Fibroblast of lung (primary cell): ENCODE data around the gene CDPF1. TPM values are rescaled to one million over a fixed set of nuclear protein-coding genes. Genes with fewer than 3 reads are reported as not detected.

Source experiments
- DNase-seq, 2 donors: peaks; one replicate each; pipeline versions ENCODE4 v3.0.0 to v3.0.0-alpha.2; 2010; ENCODE audit warnings: low read depth in 2 of 2
- H2AFZ ChIP-seq: 2 replicates; pipeline ENCODE4 v1.5.1; 2012; ENCODE audit warnings: low read length, control low read depth, inconsistent platforms
- H3K27ac ChIP-seq: 2 replicates; pipeline ENCODE4 v1.5.1; 2011; ENCODE audit warnings: low read length, control low read depth; ENCODE audit not compliant: insufficient read depth
- H3K27me3 ChIP-seq: 2 replicates; pipeline ENCODE4 v1.5.1; 2011; ENCODE audit warnings: mild to moderate bottlenecking, low read length; ENCODE audit not compliant: control insufficient read depth, insufficient read depth
- H3K36me3 ChIP-seq: 2 replicates; pipeline ENCODE4 v1.5.1; 2011; ENCODE audit warnings: low read length; ENCODE audit not compliant: control insufficient read depth, insufficient read depth
- H3K4me1 ChIP-seq: 2 replicates; pipeline ENCODE4 v1.5.1; 2011; ENCODE audit warnings: low read length; ENCODE audit not compliant: control insufficient read depth, insufficient read depth; ENCODE audit errors: extremely low read depth
- H3K4me2 ChIP-seq: 2 replicates; pipeline ENCODE4 v1.5.1; 2011; ENCODE audit warnings: low read length, control low read depth; ENCODE audit not compliant: insufficient read depth; ENCODE audit errors: extremely low read depth
- H3K4me3 ChIP-seq, 4 experiments: fragments of 200-600 bp in 1 of 4; sonication (generic) in 1 of 4; replicated peaks in 1 of 4; 2 replicates each; pipeline ENCODE4 v1.5.1; 2011 to 2016; ENCODE audit warnings: low read length in 4 of 4, low read depth in 3 of 4, mild to moderate bottlenecking in 3 of 4, control low read depth in 2 of 4, inconsistent platforms in 1 of 4, mixed read lengths in 1 of 4; ENCODE audit not compliant: insufficient read depth in 1 of 4; ENCODE audit errors: control extremely low read depth in 1 of 4
- H3K79me2 ChIP-seq: 2 replicates; pipeline ENCODE4 v1.5.1; 2012; ENCODE audit warnings: mild to moderate bottlenecking, low read length, inconsistent platforms; ENCODE audit not compliant: control insufficient read depth, insufficient read depth
- H3K9ac ChIP-seq: 2 replicates; pipeline ENCODE4 v1.5.1; 2011; ENCODE audit warnings: mild to moderate bottlenecking, low read length, control low read depth; ENCODE audit not compliant: insufficient read depth
- H3K9me3 ChIP-seq: 2 replicates; pipeline ENCODE4 v1.5.1; 2012; ENCODE audit warnings: low read depth, low read length; ENCODE audit not compliant: control insufficient read depth, insufficient read depth
- H4K20me1 ChIP-seq: 2 replicates; pipeline ENCODE4 v1.5.1; 2011; ENCODE audit warnings: low read length; ENCODE audit not compliant: control insufficient read depth, insufficient read depth; ENCODE audit errors: extremely low read depth
- CTCF ChIP-seq, 2 donors: IDR thresholded peaks in 1 of 2; conservative IDR thresholded peaks in 1 of 2; 1 replicate in 1 of 2; 2 replicates in 1 of 2; pipeline ENCODE4 v1.5.1; 2011 to 2012; ENCODE audit warnings: low read length in 2 of 2, control low read depth in 1 of 2, inconsistent platforms in 1 of 2, low read depth in 1 of 2, mild to moderate bottlenecking in 1 of 2
- EZH2 ChIP-seq: IDR thresholded peaks from 2 replicates; pipeline ENCODE4 v1.5.1; 2012; ENCODE audit warnings: low read length, control low read depth, mild to moderate bottlenecking; ENCODE audit errors: missing control alignments
- polyA plus RNA-seq, 2 donors: library from polyadenylated mRNA; depleted of rRNA in 1 of 2; stranded (reverse) in 1 of 2; unstranded in 1 of 2; fragments of >200 nt; gene quantifications; 2 replicates each; pipeline ENCODE4 v1.2.1, GENCODE V29; 2011 to 2012; ENCODE audit warnings: missing spikeins in 1 of 2
- total RNA-seq: library from RNA; depleted of rRNA; stranded (reverse); fragments of >200 nt; gene quantifications from 2 replicates; pipeline ENCODE4 v1.2.1, GENCODE V29; 2014

CDPF1 gene
- total and polyA plus RNA-seq, 2 donors (not counting 1 experiment from before 2014, with no cell fraction given): 7.7 to 8.3 TPM

- Histone ChIP-seq H2AFZ (no peak overlapping the region), H3K4me3 (no peak overlapping the region), H3K9me3 (no peaks in the 10 kb centered on the region), H3K79me2 (no peaks in the 10 kb centered on the region), H3K27ac (no peak overlapping the region), H3K9ac (no peak overlapping the region), H3K4me1 (no peaks in the 10 kb centered on the region), H3K27me3 (no peaks in the 10 kb centered on the region), H3K4me2 (no peak overlapping the region), H3K36me3 (peaks cover 2% of the 10 kb centered on the region), H4K20me1 (no peaks in the 10 kb centered on the region)
- TF ChIP-seq EZH2 (no peak), CTCF (conservative IDR thresholded peaks at IDR 0.05 in 1 of 2, IDR thresholded peaks at IDR 0.05 in 1 of 2; ENCODE audit: low read depth in 1 of 2, low read length in 2 of 2) (no peak)
- DNase-seq: no peak
Measured at GRCh38 chr22:46230262-46230901, 19.7 kb downstream of the CDPF1 start.

GRCh38 chr22:46229701-46230100 lies 20.4 kb downstream of the CDPF1 start:
- no peaks in the 10 kb centered on the region for H3K9me3 ChIP-seq
- TF ChIP-seq EZH2 (no peak), CTCF (conservative IDR thresholded peaks at IDR 0.05 in 1 of 2, IDR thresholded peaks at IDR 0.05 in 1 of 2; ENCODE audit: low read depth in 1 of 2, low read length in 2 of 2) (no peak)
- H3K27ac ChIP-seq: no peak overlapping the region
- no peak overlapping the region for H3K4me3 ChIP-seq
- peaks cover 2% of the 10 kb centered on the region for H3K36me3 ChIP-seq
- no peak overlapping the region for H3K4me2 ChIP-seq
- H3K9ac ChIP-seq: no peak overlapping the region
- H2AFZ ChIP-seq: no peak overlapping the region
- no peaks in the 10 kb centered on the region for H4K20me1 ChIP-seq
- no peaks in the 10 kb centered on the region for H3K27me3 ChIP-seq
- H3K4me1 ChIP-seq: no peaks in the 10 kb centered on the region
- H3K79me2 ChIP-seq: no peaks in the 10 kb centered on the region
- no peak for DNase-seq

- Histone ChIP-seq H3K9me3 (no peaks in the 10 kb centered on the region), H3K4me1 (no peaks in the 10 kb centered on the region), H3K4me3 (no peak overlapping the region), H2AFZ (no peak overlapping the region), H4K20me1 (no peaks in the 10 kb centered on the region), H3K4me2 (no peak overlapping the region), H3K36me3 (peaks cover 2% of the 10 kb centered on the region), H3K27ac (no peak overlapping the region), H3K27me3 (no peaks in the 10 kb centered on the region), H3K9ac (no peak overlapping the region), H3K79me2 (no peaks in the 10 kb centered on the region)
- no peak for DNase-seq
- TF ChIP-seq CTCF (conservative IDR thresholded peaks at IDR 0.05 in 1 of 2, IDR thresholded peaks at IDR 0.05 in 1 of 2; ENCODE audit: low read depth in 1 of 2, low read length in 2 of 2): no peak
- no peak for TF ChIP-seq EZH2
Measured at GRCh38 chr22:46226577-46226976, 23.5 kb downstream of the CDPF1 start.
